A549 treated with DMSO at 1 μM for 4 hours (cell line): Measurements from ENCODE around the gene TMEM151A. TPM values are rescaled to one million over a fixed set of nuclear protein-coding genes. Genes with fewer than 3 reads are reported as not detected.

ENCODE experiments used
- total RNA-seq: library from RNA; stranded (reverse); fragments of 200-300 nt; extraction: Qiagen RNA extraction; gene quantifications from 5 replicates; pipeline ENCODE4 v1.2.3, GENCODE V29; 2022; ENCODE audit warnings: low read depth

The TMEM151A gene
- total RNA-seq = 2.0 to 3.5 TPM (median 3.2 TPM) in 5 replicates

DNA sequence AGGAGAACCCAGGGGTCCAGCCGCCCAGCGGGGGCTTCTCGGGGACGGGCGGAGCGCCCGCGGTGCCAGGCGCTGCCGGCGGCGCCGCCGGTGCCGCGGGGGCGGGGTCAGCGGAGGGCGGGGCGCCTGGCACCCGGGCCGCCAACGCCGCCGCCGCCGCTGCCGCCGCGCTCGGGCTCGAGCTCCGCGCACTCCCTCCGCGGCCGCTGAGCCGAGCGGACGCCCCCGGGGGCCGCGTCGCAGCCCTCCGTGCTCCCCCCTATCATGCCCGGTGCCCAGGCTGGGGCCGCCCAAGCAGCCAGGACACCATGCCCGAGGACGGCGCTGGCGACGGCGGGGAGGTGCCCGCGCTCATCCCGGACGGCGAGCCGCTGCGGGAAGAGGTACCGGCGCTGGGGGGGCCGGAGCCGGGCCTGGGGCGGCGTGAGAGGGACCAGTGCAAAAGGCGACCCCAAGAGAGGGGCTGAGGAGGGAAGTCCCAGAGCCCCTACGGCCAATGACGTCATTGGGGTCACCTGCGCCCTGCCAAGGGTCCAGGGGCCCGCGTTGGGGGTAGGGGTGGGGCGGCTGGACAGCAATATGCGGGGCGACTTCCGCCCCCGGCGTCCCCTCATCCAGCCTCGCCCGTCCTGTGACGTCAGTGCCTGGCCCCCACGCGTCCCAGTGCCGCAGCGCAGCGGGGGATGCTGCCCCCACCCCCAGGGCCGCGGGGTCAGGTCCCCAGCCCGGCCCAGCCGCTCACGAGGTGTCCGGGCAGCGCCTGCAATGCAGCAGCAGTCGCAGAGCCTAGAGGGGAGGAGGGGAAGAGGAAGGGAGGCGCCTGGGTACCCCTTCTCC, at the start of gene TMEM151A:
Gene TMEM151A (plus strand): TSS at position 189 of the 837 bp plus-strand sequence. CDS start 120 bp downstream, at position 309.

GRCh38 chr11:66268244-66268951, 23.3 kb upstream of the TMEM151A start, which contains the start of gene RAB1B:
Gene RAB1B, plus strand, starts transcription at chr11:66268639. Its CDS starts 41 bp downstream, at chr11:66268680.

GRCh38 chr11:66277471-66278362, 14.0 kb upstream of the TMEM151A start, which contains the start of gene CNIH2:
Gene CNIH2, plus strand, starts transcription at chr11:66278175. Its CDS starts 282 bp downstream, at chr11:66278457.

DNA sequence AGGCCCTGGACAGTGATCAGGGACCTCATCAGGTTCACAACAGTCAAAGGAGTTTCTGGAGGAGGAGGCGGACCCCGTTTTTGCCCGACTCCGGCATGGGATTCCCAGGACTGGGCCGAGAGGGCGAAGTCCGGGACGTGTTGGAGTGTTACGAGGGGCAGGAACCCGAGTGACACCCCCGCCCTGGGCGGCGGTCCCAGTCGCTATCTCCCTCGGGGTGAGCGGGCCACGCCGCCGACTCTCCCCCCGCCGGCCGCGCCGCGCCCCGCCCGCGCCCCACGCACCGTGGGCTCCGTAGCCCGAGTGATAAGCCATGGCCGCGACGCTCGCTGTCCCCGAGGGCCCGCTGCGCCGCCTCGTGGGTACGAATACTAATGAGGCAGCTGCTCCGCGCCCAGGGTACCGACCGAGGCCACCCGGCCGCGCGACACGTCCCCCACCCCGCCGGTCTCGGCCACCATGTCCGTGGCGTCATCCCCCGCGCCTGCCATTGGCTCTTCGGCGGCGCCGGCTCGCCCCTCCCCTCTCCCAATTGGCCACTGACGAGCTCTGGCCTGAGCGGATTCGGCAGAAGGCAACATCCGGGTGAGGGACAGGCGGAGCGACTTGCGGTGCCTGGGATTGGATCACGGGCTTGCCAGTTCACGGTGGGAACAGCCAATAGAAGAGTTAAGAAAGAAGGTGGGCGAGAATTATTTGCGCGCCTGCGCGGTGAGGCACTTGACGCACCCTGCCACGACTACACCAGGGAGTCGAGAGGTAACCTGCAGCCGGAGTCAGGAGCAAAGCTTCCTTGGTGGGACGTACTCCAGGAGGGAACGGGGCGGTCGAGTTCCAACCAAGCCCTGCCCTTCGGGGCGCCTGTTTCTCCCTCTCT, 2.8 kb upstream of the TMEM151A start, which contains the start of gene YIF1A:
Gene YIF1A (minus strand): TSS at position 473 of the 877 bp plus-strand sequence. CDS start 158 bp downstream, at position 315.

DNA sequence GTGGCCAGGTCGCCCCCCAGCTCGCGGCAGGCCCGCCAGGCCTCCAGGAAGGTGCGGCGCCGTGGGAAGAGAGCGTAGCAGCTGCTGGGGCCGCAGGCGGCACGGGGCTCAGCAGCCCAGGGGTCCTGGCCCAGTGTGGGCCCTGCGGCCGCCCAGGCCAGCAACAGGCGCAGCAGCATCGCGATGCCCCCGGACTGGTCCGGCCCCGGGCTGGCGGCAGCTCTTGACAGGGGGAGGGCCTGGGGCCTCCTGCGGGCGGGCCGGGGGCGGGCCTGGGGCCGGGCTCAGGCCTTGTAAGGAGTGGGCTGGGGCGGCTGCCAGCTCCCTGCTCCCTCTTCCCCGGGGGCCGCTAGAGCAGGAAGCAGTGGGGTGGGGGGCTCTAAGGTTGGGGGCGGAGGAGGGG, 25.2 kb downstream of the TMEM151A start, which contains the start of gene CD248:
Gene CD248 (minus strand): TSS at position 196 of the 403 bp plus-strand sequence. CDS start 17 bp downstream, at position 179.

DNA sequence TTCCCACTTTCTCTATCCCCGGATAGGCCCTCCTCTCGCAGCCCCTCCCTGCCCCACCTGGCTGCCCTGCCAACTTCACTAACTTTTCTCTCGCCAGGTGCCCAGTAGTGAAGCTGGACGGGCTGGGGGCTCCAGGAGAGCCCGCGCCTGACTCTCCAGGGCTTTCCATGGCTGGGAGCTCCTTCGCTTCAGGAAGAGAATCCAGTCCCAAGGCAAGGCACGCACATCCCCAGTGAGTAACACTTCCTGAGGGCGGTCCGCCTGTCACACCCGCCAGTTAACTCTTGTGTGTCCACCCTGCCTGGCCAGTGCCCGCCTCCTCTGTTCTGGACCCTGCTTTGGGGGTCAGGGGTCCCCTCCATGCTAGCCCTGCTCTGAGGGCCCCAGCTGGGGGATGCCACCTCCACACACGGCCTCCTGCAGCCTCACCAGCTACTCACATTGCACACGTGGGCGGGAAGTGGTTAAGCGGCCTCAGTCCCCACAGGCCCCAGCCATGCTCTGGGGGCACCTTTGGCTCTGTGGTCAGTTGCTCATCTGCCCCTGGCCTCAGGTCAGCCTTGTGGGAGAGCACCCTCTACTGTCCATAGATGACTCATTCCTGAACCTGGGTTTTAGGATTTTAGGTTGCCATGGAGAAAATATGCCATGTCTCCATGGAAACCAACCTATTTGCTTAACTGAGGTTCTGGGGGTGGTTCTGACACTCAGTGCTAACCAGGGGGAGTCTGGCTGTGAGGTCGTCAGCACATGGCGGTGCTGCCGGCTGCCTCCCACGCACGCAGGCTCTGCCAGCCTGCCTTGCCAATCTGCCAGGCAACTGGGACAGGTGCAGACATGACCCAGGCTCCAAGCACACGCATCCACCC, 44.8 kb downstream of the TMEM151A start, which contains the start of gene RIN1:
Gene RIN1 (minus strand): TSS at position 201 of the 869 bp plus-strand sequence. CDS start 32 bp downstream, at position 169.

GRCh38 chr11:66344550-66345315, 53.0 kb downstream of the TMEM151A start, which contains the start of gene BRMS1:
Gene BRMS1, minus strand, starts transcription at chr11:66345104. Its CDS starts 2,870 bp downstream, at chr11:66342234.

Other genes starting within 250 kb of the TMEM151A start
- not detected in 5 replicates for gene GAL3ST3, start 242.7 kb upstream of the TMEM151A start, total RNA-seq
- 168 to 185 TPM (median 175 TPM) in 5 replicates for gene SF3B2, start 239.5 kb upstream of the TMEM151A start, total RNA-seq
- 49.5 to 72.3 TPM (median 60.7 TPM) in 5 replicates for gene PACS1, start 221.6 kb upstream of the TMEM151A start, total RNA-seq
- gene KLC2, start 34.2 kb upstream of the TMEM151A start, total RNA-seq = 34.8 to 48.3 TPM (median 43.1 TPM) in 5 replicates
- 132 to 155 TPM (median 139 TPM) in 5 replicates for gene RAB1B, start 23.3 kb upstream of the TMEM151A start, total RNA-seq
- 1.1 to 2.6 TPM (median 2.2 TPM) in 5 replicates for gene CNIH2, start 13.7 kb upstream of the TMEM151A start, total RNA-seq
- 100 to 122 TPM (median 111 TPM) in 5 replicates for gene YIF1A, start 2.8 kb upstream of the TMEM151A start, total RNA-seq
- not detected in 5 replicates for gene CD248, start 25.1 kb downstream of the TMEM151A start, total RNA-seq
- 33.9 to 45.2 TPM (median 38.2 TPM) in 5 replicates for gene RIN1, start 44.5 kb downstream of the TMEM151A start, total RNA-seq
- 81.4 to 99.0 TPM (median 87.3 TPM) in 5 replicates for gene BRMS1, start 53.2 kb downstream of the TMEM151A start, total RNA-seq
- gene B4GAT1, start 55.7 kb downstream of the TMEM151A start, total RNA-seq = 14.6 to 19.9 TPM (median 18.2 TPM) in 5 replicates
- gene SLC29A2, start 79.9 kb downstream of the TMEM151A start, total RNA-seq = 3.4 to 5.7 TPM (median 4.1 TPM) in 5 replicates
- not detected in 5 replicates for gene NPAS4, start 129.1 kb downstream of the TMEM151A start, total RNA-seq
- gene MRPL11, start 147.0 kb downstream of the TMEM151A start, total RNA-seq = 87.4 to 117 TPM (median 111 TPM) in 5 replicates
- gene PELI3, start 175.0 kb downstream of the TMEM151A start, total RNA-seq = 5.0 to 6.4 TPM (median 5.0 TPM) in 5 replicates
- 54.9 to 77.2 TPM (median 56.6 TPM) in 5 replicates for gene DPP3, start 188.5 kb downstream of the TMEM151A start, total RNA-seq
- gene BBS1, start 218.7 kb downstream of the TMEM151A start, total RNA-seq = 8.7 to 11.2 TPM (median 10.4 TPM) in 5 replicates